T-helper 2 cell treated with Interferon-gamma antibody and Interleukin-4, amounts not matched to agents 100 ng/mL and 5 ng/mL, for 36 hours (primary cell): ENCODE measurements around the gene COMMD7. TPM values are rescaled to one million over a fixed set of nuclear protein-coding genes. Genes with fewer than 3 reads are reported as not detected.

Experiments
- intact Hi-C: fragments of 100-400 bp; cut with micrococcal nuclease; formaldehyde crosslinking; loops from one replicate; pipeline ENCODE4 v1.15.1; 2023
- total RNA-seq: library from RNA; stranded (reverse); gene quantifications from 2 replicates; pipeline ENCODE4 v1.2.3, GENCODE V29; 2022

COMMD7 gene
- total RNA-seq, 1 donor from 2014 or later, result 68.6 TPM

GRCh38 chr20:32652739-32653526 lies 90.3 kb downstream of the COMMD7 start:
- intact Hi-C loops, result loop anchor here (1.0 to 5.0 kb wide), 3 partner anchors 116 to 320 kb away; no protein-coding TSS in a partner anchor

Other genes with a start within 250 kb of the COMMD7 start
- gene NOL4L, start 158.1 kb downstream of the COMMD7 start, total RNA-seq, result 27.8 and 28.5 TPM in 2 replicates
- gene C20orf203, start 69.5 kb downstream of the COMMD7 start, total RNA-seq, result 0.14 and 0.23 TPM in 2 replicates
- 3.5 and 3.8 TPM in 2 replicates for gene DNMT3B, start 18.9 kb upstream of the COMMD7 start, total RNA-seq
- 147 and 148 TPM in 2 replicates for gene MAPRE1, start 76.5 kb upstream of the COMMD7 start, total RNA-seq
- gene EFCAB8, start 115.5 kb upstream of the COMMD7 start, total RNA-seq, result 0.50 and 0.68 TPM in 2 replicates